SK-N-SH treated with all-trans-retinoic acid at 6 μM for 48 hours (cell line): Measurements from ENCODE around the gene GLRA1.

Experiments used
- ATAC-seq: fragments of 200-7000 bp; cut with Tn5 transposase; 3 replicates; pipeline ENCODE4 v1.9.1; 2020; ENCODE audit warnings: mild to moderate bottlenecking, moderate library complexity
- ARNTL ChIP-seq: fragments of 450-650 bp; formaldehyde crosslinking; IDR thresholded peaks from 2 replicates; pipeline ENCODE4 v1.5.0; 2020; ENCODE audit warnings: low read depth, mild to moderate bottlenecking, moderate library complexity, borderline replicate concordance
- CSDC2 ChIP-seq: fragments of 250-450 bp; sonication (Bioruptor Pico); IDR thresholded peaks from 2 replicates; pipeline ENCODE4 v1.5.0; 2020; ENCODE audit warnings: mild to moderate bottlenecking, moderate library complexity
- CSRNP3 ChIP-seq: fragments of 250-450 bp; sonication (Bioruptor Pico); IDR thresholded peaks from 2 replicates; pipeline ENCODE4 v1.5.1; 2021; ENCODE audit warnings: mild to moderate bottlenecking, moderate library complexity
- ESRRG ChIP-seq: fragments of 250-450 bp; sonication (Bioruptor Pico); IDR thresholded peaks from 2 replicates; pipeline ENCODE4 v1.6.1; 2021; ENCODE audit warnings: mild to moderate bottlenecking
- GLIS3 ChIP-seq: fragments of 250-450 bp; sonication (Bioruptor Pico); IDR thresholded peaks from 2 replicates; pipeline ENCODE4 v1.5.0; 2020; ENCODE audit warnings: mild to moderate bottlenecking, moderate library complexity
- OSR1 ChIP-seq: fragments of 250-450 bp; sonication (Bioruptor Pico); IDR thresholded peaks from 2 replicates; pipeline ENCODE4 v1.8.0; 2022; ENCODE audit warnings: moderate library complexity, mild to moderate bottlenecking, inconsistent platforms
- POU6F1 ChIP-seq: fragments of 250-450 bp; sonication (Bioruptor Pico); IDR thresholded peaks from 2 replicates; pipeline ENCODE4 v1.8.0; 2021; ENCODE audit warnings: low read depth, mild to moderate bottlenecking, moderate library complexity, borderline replicate concordance
- PPARA ChIP-seq: fragments of 250-450 bp; sonication (Bioruptor Pico); IDR thresholded peaks from 2 replicates; pipeline ENCODE4 v1.5.0; 2020; ENCODE audit warnings: mild to moderate bottlenecking, borderline replicate concordance
- RARB ChIP-seq: fragments of 250-450 bp; sonication (Bioruptor Pico); IDR thresholded peaks from 2 replicates; pipeline ENCODE4 v1.8.0; 2021; ENCODE audit warnings: mild to moderate bottlenecking, moderate library complexity
- SNAI2 ChIP-seq: fragments of 250-450 bp; sonication (Bioruptor Pico); IDR thresholded peaks from 2 replicates; pipeline ENCODE4 v1.5.0; 2020; ENCODE audit warnings: mild to moderate bottlenecking, moderate library complexity
- TCF4 ChIP-seq: fragments of 250-450 bp; sonication (Bioruptor Pico); IDR thresholded peaks from 2 replicates; pipeline ENCODE4 v1.8.0; 2021; ENCODE audit warnings: mild to moderate bottlenecking, moderate library complexity, borderline replicate concordance
- TOX ChIP-seq: fragments of 250-450 bp; sonication (Bioruptor Pico); IDR thresholded peaks from 2 replicates; pipeline ENCODE4 v1.8.0; 2021; ENCODE audit warnings: mild to moderate bottlenecking, moderate library complexity, borderline replicate concordance
- ZC3H10 ChIP-seq: fragments of 250-450 bp; sonication (Bioruptor Pico); IDR thresholded peaks from 2 replicates; pipeline ENCODE4 v1.5.1; 2021; ENCODE audit warnings: mild to moderate bottlenecking, moderate library complexity
- ZFP3 ChIP-seq: fragments of 250-450 bp; sonication (Bioruptor Pico); IDR thresholded peaks from 2 replicates; pipeline ENCODE4 v1.5.0; 2020; ENCODE audit warnings: mild to moderate bottlenecking, moderate library complexity
- ZFP30 ChIP-seq: fragments of 450-650 bp; formaldehyde crosslinking; IDR thresholded peaks from 2 replicates; pipeline ENCODE4 v1.5.0; 2022; ENCODE audit warnings: mild to moderate bottlenecking, moderate library complexity
- ZNF565 ChIP-seq: fragments of 450-650 bp; formaldehyde crosslinking; conservative IDR thresholded peaks from 2 replicates; pipeline ENCODE4 v1.5.0; 2020; ENCODE audit warnings: low read depth, mild to moderate bottlenecking, moderate library complexity
- ZNF8 ChIP-seq: fragments of 450-650 bp; formaldehyde crosslinking; IDR thresholded peaks from 2 replicates; pipeline ENCODE4 v1.5.0; 2020; ENCODE audit warnings: mild to moderate bottlenecking, moderate library complexity
- TF ChIP-seq, protein P1 (sequence below): fragments of 250-450 bp; sonication (Bioruptor Pico); IDR thresholded peaks from 2 replicates; pipeline ENCODE4 v1.5.0; 2020; ENCODE audit warnings: mild to moderate bottlenecking, moderate library complexity

The GLRA1 gene

DNA sequence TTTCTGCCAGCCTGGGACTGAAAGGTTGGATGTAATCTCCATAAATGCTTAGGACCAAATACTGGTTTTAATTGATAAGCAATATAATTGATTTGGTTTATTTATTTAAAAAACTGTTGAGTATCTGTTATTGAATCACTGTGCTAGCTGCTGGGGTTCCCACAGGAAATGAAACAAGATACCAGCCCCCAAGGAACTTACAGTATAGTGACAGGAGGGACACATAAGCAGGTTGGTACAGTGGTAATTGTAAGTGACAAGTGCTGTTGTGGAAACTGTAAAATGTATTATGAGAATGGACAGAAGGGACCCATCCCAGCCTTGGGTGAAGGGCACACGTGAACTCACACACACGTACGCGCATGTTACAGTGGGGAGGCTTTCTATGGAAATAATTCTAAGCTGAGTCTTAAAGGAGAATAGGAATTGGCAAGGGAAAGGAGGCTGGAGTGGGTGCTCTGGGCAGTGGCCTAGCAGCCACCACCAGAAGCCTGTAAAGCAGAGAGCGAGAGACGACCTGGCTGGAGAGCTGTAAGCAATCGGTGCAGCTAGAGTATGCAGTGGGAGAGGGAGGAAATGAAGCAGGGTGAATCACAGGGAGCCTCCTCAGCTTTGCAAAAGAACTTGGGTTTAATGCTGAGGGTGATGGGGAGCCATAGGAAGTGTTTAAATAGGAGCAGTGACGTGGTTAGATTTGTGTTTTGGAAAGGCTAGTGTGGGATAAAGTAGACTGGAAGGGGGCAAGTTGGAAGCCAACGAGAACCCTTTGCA, 39.3 kb downstream of the GLRA1 start:
- ATAC-seq, result no peak
- TF ChIP-seq ZNF8 (no peak), GLIS3 (no peak), CSRNP3 (CRISPR knock-in tag) (no peak), SNAI2 (CRISPR knock-in tag) (no peak), TOX (CRISPR knock-in tag) (no peak)

GRCh38 chr5:151881621-151882225, 42.9 kb downstream of the GLRA1 start:
- ATAC-seq, result no peak

DNA sequence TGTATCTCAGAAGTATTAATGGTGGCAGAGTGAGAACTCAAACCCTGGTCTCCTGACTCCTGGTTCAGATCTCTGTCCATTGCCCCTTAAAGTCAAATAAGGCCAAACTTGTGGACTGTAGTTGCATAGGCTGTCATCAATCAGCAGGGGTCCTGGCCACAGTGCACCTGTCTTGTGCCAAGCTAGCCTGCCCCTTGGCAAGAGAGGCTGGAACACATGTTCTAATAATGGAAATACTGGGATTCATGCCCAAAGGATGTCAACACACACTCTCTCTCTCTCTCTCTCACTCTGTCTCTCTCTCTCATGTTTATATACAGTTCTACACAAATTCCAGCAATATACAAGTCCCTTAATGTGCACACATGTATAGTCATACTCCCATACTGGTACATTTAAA, 44.3 kb downstream of the GLRA1 start:
- TF ChIP-seq GLIS3 (no peak), ZNF565 (CRISPR knock-in tag) (no peak), CSDC2 (CRISPR knock-in tag) (no peak), RARB (CRISPR knock-in tag) (no peak), ESRRG (CRISPR knock-in tag) (no peak), ZC3H10 (CRISPR knock-in tag) (no peak), CSRNP3 (CRISPR knock-in tag) (no peak), ZNF8 (no peak), TCF4 (no peak), ARNTL (CRISPR knock-in tag) (no peak), OSR1 (CRISPR knock-in tag) (no peak), POU6F1 (CRISPR knock-in tag) (no peak), ZFP3 (CRISPR knock-in tag) (no peak), PPARA (CRISPR knock-in tag) (no peak), SNAI2 (CRISPR knock-in tag) (no peak)
- TF ChIP-seq, protein P1, sequence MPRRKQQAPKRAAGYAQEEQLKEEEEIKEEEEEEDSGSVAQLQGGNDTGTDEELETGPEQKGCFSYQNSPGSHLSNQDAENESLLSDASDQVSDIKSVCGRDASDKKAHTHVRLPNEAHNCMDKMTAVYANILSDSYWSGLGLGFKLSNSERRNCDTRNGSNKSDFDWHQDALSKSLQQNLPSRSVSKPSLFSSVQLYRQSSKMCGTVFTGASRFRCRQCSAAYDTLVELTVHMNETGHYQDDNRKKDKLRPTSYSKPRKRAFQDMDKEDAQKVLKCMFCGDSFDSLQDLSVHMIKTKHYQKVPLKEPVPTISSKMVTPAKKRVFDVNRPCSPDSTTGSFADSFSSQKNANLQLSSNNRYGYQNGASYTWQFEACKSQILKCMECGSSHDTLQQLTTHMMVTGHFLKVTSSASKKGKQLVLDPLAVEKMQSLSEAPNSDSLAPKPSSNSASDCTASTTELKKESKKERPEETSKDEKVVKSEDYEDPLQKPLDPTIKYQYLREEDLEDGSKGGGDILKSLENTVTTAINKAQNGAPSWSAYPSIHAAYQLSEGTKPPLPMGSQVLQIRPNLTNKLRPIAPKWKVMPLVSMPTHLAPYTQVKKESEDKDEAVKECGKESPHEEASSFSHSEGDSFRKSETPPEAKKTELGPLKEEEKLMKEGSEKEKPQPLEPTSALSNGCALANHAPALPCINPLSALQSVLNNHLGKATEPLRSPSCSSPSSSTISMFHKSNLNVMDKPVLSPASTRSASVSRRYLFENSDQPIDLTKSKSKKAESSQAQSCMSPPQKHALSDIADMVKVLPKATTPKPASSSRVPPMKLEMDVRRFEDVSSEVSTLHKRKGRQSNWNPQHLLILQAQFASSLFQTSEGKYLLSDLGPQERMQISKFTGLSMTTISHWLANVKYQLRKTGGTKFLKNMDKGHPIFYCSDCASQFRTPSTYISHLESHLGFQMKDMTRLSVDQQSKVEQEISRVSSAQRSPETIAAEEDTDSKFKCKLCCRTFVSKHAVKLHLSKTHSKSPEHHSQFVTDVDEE (CRISPR knock-in tag), result no peak
- TF ChIP-seq, all 23 proteins: peak for 0
- ATAC-seq, result no peak

More at GRCh38 chr5:151881621-151882225, 42.9 kb downstream of the GLRA1 start:
- TF ChIP-seq OSR1 (CRISPR knock-in tag), result no peak
- no peak for TF ChIP-seq CSDC2 (CRISPR knock-in tag)
- no peak for TF ChIP-seq ZFP30 (CRISPR knock-in tag)
- no peak for TF ChIP-seq POU6F1 (CRISPR knock-in tag)
- no peak for TF ChIP-seq RARB (CRISPR knock-in tag)
- TF ChIP-seq ZNF565 (CRISPR knock-in tag), result no peak
- TF ChIP-seq ARNTL (CRISPR knock-in tag), result no peak
